ENCODE results near the gene BIRC5. TPM values are rescaled to one million over a fixed set of nuclear protein-coding genes. Genes with fewer than 3 reads are reported as not detected.

BIRC5 gene
- total RNA-seq, 4 donors from 2014 or later, result 2.4 to 6.5 (median 5.7) TPM

DNA sequence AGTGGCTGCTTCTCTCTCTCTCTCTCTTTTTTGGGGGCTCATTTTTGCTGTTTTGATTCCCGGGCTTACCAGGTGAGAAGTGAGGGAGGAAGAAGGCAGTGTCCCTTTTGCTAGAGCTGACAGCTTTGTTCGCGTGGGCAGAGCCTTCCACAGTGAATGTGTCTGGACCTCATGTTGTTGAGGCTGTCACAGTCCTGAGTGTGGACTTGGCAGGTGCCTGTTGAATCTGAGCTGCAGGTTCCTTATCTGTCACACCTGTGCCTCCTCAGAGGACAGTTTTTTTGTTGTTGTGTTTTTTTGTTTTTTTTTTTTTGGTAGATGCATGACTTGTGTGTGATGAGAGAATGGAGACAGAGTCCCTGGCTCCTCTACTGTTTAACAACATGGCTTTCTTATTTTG is 9.7 kb downstream of the BIRC5 start:
- no peak for DNase-seq
- no peaks in the 10 kb centered on the region for H3K4me1 ChIP-seq
- TF ChIP-seq POLR2A (IDR thresholded peaks at IDR 0.05), result no peak
- TF ChIP-seq, protein P1, sequence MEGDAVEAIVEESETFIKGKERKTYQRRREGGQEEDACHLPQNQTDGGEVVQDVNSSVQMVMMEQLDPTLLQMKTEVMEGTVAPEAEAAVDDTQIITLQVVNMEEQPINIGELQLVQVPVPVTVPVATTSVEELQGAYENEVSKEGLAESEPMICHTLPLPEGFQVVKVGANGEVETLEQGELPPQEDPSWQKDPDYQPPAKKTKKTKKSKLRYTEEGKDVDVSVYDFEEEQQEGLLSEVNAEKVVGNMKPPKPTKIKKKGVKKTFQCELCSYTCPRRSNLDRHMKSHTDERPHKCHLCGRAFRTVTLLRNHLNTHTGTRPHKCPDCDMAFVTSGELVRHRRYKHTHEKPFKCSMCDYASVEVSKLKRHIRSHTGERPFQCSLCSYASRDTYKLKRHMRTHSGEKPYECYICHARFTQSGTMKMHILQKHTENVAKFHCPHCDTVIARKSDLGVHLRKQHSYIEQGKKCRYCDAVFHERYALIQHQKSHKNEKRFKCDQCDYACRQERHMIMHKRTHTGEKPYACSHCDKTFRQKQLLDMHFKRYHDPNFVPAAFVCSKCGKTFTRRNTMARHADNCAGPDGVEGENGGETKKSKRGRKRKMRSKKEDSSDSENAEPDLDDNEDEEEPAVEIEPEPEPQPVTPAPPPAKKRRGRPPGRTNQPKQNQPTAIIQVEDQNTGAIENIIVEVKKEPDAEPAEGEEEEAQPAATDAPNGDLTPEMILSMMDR (IDR thresholded peaks at IDR 0.05), result no peak
- no peaks in the 10 kb centered on the region for H3K9me3 ChIP-seq
- no peaks in the 10 kb centered on the region for H3K36me3 ChIP-seq
- H3K4me3 ChIP-seq, result no peak overlapping the region
- no peaks in the 10 kb centered on the region for H3K27me3 ChIP-seq
- no peak overlapping the region for H3K27ac ChIP-seq

DNA sequence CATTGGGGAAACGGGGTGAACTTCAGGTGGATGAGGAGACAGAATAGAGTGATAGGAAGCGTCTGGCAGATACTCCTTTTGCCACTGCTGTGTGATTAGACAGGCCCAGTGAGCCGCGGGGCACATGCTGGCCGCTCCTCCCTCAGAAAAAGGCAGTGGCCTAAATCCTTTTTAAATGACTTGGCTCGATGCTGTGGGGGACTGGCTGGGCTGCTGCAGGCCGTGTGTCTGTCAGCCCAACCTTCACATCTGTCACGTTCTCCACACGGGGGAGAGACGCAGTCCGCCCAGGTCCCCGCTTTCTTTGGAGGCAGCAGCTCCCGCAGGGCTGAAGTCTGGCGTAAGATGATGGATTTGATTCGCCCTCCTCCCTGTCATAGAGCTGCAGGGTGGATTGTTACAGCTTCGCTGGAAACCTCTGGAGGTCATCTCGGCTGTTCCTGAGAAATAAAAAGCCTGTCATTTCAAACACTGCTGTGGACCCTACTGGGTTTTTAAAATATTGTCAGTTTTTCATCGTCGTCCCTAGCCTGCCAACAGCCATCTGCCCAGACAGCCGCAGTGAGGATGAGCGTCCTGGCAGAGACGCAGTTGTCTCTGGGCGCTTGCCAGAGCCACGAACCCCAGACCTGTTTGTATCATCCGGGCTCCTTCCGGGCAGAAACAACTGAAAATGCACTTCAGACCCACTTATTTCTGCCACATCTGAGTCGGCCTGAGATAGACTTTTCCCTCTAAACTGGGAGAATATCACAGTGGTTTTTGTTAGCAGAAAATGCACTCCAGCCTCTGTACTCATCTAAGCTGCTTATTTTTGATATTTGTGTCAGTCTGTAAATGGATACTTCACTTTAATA is 10.4 kb downstream of the BIRC5 start:
- no peak for DNase-seq
- no peaks in the 10 kb centered on the region for H3K36me3 ChIP-seq
- H3K27ac ChIP-seq, result no peak overlapping the region
- H3K27me3 ChIP-seq, result no peaks in the 10 kb centered on the region
- no peak overlapping the region for H3K4me3 ChIP-seq
- no peaks in the 10 kb centered on the region for H3K4me1 ChIP-seq
- no peaks in the 10 kb centered on the region for H3K9me3 ChIP-seq
- TF ChIP-seq, protein P1 (IDR thresholded peaks at IDR 0.05), result no peak

DNA sequence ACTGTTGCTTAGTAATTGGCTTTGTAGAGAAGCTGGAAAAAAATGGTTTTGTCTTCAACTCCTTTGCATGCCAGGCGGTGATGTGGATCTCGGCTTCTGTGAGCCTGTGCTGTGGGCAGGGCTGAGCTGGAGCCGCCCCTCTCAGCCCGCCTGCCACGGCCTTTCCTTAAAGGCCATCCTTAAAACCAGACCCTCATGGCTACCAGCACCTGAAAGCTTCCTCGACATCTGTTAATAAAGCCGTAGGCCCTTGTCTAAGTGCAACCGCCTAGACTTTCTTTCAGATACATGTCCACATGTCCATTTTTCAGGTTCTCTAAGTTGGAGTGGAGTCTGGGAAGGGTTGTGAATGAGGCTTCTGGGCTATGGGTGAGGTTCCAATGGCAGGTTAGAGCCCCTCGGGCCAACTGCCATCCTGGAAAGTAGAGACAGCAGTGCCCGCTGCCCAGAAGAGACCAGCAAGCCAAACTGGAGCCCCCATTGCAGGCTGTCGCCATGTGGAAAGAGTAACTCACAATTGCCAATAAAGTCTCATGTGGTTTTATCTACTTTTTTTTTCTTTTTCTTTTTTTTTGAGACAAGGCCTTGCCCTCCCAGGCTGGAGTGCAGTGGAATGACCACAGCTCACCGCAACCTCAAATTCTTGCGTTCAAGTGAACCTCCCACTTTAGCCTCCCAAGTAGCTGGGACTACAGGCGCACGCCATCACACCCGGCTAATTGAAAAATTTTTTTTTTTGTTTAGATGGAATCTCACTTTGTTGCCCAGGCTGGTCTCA is 11.2 kb downstream of the BIRC5 start:
- DNase-seq, result no peak
- Histone ChIP-seq H3K27me3 (no peaks in the 10 kb centered on the region), H3K36me3 (no peaks in the 10 kb centered on the region), H3K9me3 (no peaks in the 10 kb centered on the region), H3K27ac (no peak overlapping the region), H3K4me3 (no peak overlapping the region), H3K4me1 (no peaks in the 10 kb centered on the region)
- TF ChIP-seq, protein P1 (IDR thresholded peaks at IDR 0.05), result no peak
- TF ChIP-seq POLR2A (IDR thresholded peaks at IDR 0.05), result no peak

DNA sequence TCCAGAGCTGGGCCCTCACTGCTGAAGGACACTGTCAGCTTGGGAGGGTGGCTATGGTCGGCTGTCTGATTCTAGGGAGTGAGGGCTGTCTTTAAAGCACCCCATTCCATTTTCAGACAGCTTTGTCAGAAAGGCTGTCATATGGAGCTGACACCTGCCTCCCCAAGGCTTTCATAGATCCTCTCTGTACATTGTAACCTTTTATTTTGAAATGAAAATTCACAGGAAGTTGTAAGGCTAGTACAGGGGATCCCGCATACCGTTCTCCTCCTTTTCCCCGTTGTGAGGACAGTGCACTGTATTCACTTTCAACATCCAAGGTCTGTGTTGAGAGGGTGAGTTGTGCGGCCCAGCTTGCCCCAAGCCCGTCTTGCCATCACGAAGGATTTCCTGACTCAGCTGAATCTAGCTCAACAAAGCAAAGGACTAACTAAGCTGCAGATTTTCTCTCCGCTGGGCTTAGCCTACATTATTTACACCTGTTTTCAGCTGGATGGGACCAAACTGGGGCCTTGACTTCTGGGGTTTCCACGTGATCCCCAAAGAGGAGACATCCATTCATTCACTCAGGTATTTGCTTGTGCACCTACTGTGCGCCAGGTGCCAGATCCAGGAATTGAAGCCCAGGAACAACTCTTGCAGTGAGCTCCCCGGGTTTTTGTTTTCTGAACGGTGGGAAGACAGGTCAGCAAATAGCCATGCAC is 12.2 kb downstream of the BIRC5 start:
- Histone ChIP-seq H3K4me1 (no peaks in the 10 kb centered on the region), H3K27me3 (peaks cover 0 to 3% of the 10 kb centered on the region in 2 donors), H3K27ac (no peak overlapping the region), H3K9me3 (no peaks in the 10 kb centered on the region), H3K4me3 (no peak overlapping the region), H3K36me3 (no peaks in the 10 kb centered on the region)
- no peak for DNase-seq
- TF ChIP-seq, protein P1 (IDR thresholded peaks at IDR 0.05), result no peak
- TF ChIP-seq POLR2A (IDR thresholded peaks at IDR 0.05), result no peak

DNA sequence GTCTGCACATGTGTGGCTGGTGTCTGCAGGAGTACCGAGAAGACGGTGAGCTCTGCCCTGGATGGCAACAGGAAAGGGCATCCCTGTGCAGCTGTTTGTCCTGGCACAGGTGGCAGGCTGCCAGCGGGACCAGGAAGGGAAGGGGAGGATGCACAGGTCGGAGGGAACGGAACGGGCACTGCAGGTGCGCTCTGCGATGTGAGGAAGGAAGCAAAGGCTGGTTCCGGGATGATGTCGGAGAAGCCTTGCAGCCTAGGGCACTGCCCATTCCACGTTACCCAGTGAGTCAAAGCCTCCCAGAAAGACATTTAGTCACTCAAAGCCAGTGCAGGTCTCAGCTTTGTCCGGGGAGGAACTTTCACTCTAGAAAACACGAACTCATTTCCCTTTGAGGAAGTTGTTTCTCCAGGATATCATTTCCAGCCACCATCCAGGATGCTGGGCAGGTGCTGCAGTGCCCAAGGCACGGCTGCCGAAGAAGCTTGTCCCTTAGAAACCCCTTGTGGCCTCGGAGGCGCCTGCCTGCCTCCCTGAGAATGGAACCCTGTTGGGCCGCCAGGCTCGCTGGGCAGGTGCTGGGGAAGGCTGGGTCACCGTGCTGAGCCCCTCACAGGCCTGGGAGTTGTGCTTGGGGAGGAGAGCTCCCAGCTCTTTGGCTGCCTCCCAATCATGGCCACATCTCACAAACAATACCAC is 12.9 kb downstream of the BIRC5 start:
- TF ChIP-seq, protein P1 (IDR thresholded peaks at IDR 0.05), result no peak
- no peak for TF ChIP-seq POLR2A (IDR thresholded peaks at IDR 0.05)
- H3K4me3 ChIP-seq, result no peak overlapping the region
- no peak overlapping the region for H3K27ac ChIP-seq
- DNase-seq, result no peak
- H3K27me3 ChIP-seq, result peaks cover 0 to 8% of the 10 kb centered on the region in 2 donors
- no peaks in the 10 kb centered on the region for H3K36me3 ChIP-seq
- peaks cover 0 to 6% (median under 1%) of the 10 kb centered on the region in 4 donors for H3K4me1 ChIP-seq
- H3K9me3 ChIP-seq, result no peaks in the 10 kb centered on the region
